AG04449 (cell line): Measurements from ENCODE around the gene CCM2.

Experiments used
- CTCF ChIA-PET: fragments of 350-600 bp; formaldehyde crosslinking; extraction: SDS; loops from one replicate; lab custom pipeline; 2021; ENCODE audit warnings: antibody characterized with exemption; lab: Yijun Ruan, JAX
- POLR2A ChIA-PET: fragments of 400-600, 350-600 bp; formaldehyde crosslinking; extraction: SDS; loops from one replicate; lab custom pipeline; 2020; ENCODE audit warnings: antibody characterized with exemption, inconsistent platforms; lab: Yijun Ruan, JAX
- DNase-seq: peaks from one replicate; pipeline ENCODE4 v3.0.0-alpha.2; 2010; ENCODE audit warnings: low read depth, low spot score
- H3K4me3 ChIP-seq: 2 replicates; pipeline ENCODE4 v1.5.1; 2011; ENCODE audit warnings: low read depth, mild to moderate bottlenecking, control low read depth, low read length
- TF ChIP-seq, protein P1 (sequence below): IDR thresholded peaks from one replicate; pipeline ENCODE4 v1.5.1; 2011; ENCODE audit warnings: mild to moderate bottlenecking, moderate library complexity, low read length, control low read depth, inconsistent platforms; ENCODE audit not compliant: insufficient read depth; ENCODE audit errors: missing control alignments

CCM2 gene

DNA sequence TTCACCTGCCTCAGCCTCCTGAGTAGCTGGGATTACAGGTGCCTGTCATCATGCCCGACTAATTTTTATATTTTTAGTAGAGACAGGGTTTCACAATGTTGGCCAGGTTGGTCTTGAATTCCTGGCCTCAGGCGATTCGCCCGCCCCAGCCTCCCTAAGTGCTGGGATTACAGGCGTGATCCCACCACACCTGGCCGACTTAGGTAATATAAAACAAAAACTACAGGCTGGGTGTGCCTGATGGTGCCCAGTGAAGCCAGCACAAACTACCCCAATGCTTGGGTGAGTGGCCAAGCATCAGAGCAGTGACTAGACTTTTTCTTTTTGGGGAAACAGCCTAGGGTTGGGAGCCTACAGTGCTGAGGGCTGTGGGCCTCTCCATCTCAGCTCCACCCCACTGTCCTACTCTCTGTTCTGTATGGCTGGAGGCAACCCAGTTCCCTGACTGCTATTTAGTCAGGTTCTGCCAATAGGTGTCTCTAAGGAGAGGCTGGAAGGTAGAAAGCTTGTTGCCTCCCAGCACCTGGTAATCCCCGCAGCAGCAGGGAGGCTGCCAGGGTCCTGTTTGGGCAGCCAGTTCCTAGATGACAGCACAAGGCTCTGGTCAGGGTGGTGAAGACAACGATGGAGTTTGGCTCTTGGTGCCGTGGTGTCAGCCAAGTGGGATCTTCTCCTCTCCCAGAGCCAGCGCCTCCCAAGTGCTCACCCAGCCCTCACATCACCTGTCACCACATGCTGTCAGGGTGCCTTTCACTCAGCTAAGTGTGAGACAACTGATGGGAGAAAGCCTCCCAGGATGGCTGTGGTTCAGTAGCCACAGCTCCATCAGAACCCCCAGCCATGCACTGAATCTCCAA lies 99.2 kb downstream of the CCM2 start:
- H3K4me3 ChIP-seq = no peak overlapping the region
- TF ChIP-seq, protein P1, sequence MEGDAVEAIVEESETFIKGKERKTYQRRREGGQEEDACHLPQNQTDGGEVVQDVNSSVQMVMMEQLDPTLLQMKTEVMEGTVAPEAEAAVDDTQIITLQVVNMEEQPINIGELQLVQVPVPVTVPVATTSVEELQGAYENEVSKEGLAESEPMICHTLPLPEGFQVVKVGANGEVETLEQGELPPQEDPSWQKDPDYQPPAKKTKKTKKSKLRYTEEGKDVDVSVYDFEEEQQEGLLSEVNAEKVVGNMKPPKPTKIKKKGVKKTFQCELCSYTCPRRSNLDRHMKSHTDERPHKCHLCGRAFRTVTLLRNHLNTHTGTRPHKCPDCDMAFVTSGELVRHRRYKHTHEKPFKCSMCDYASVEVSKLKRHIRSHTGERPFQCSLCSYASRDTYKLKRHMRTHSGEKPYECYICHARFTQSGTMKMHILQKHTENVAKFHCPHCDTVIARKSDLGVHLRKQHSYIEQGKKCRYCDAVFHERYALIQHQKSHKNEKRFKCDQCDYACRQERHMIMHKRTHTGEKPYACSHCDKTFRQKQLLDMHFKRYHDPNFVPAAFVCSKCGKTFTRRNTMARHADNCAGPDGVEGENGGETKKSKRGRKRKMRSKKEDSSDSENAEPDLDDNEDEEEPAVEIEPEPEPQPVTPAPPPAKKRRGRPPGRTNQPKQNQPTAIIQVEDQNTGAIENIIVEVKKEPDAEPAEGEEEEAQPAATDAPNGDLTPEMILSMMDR = no peak
- no peak for DNase-seq
- ChIA-PET POLR2A (no interaction called here), CTCF (no interaction called here)

DNA sequence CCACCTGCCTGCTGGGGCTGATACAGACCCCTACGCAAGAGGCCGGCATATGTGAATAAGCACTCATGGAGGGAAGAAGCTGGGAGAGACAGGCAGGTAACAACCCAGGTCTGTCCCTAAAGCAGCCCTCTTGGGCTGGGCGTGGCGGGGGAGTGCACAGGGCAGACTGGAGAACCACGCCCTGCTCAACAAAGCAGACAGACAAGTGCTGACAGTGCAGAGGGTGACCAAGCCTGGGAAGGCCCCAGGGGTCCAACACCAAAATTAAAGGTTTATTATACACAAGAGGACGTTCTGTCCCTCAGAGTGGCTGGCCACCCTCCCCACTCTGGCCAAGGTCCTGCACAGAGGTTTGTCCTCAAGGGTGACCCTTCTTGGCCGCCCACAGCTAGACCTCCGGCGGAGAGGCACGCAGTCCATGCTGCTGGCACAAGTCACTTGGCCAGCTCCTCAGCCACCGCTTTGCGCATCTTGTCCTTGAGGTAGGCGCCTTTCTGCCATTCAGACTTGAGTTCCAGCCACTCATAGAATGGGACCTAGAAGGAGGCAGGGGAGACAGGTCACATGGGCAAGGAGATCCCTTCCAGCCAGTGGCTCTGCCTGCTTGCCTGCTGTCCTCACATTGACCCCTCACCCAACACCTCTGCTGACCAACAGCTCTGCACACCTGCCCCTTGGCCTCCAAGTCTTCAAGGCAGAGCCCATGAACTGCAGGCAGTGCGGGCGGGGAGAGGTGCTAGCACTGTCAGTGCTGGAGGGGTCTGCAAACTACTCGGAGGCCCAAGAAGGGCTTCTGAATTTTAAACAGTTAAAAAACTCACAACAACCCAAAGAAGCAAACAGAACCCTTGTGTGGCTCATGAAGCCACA lies 100.1 kb downstream of the CCM2 start:
- TF ChIP-seq, protein P1 = no peak
- ChIA-PET CTCF (no interaction called here), POLR2A (no interaction called here)
- no peak for DNase-seq
- H3K4me3 ChIP-seq = no peak overlapping the region

DNA sequence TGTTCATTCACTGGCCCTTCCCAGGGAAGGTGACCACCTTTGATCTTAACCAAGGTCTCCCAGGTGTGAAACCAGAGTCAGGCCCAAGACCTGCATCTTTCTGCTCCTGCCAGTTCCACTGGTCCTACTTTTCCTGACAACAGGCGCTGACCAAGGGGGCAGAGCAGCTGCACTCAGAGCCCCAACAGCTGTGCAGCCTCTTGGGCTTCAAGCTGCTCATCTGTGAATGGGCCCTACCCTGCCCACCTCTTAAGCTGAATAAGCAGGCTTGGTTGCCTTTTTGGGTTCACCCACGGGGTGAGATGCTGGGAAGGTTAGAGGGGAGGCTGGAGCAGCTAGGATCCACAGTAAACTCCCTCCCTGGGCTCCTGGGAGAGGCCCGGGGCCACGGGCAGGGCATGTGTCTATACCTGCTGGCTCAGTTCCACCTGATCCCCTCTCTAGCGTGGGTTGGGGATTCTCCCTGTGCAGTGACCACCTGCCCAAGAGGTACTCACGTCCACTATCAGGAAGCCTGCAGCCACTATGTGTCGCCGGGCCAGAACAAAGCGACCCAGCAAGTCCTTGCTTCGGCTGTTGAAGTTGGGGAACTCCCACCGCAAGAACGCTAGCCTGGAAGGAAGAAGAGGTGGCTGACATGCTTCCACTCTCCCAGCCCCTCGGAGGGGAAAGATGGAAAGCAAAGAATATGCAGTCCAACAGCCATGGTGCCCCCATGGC lies 100.9 kb downstream of the CCM2 start:
- CTCF ChIA-PET = no interaction called here
- TF ChIP-seq, protein P1 = no peak
- POLR2A ChIA-PET = no interaction called here
- H3K4me3 ChIP-seq = no peak overlapping the region
- DNase-seq = no peak

DNA sequence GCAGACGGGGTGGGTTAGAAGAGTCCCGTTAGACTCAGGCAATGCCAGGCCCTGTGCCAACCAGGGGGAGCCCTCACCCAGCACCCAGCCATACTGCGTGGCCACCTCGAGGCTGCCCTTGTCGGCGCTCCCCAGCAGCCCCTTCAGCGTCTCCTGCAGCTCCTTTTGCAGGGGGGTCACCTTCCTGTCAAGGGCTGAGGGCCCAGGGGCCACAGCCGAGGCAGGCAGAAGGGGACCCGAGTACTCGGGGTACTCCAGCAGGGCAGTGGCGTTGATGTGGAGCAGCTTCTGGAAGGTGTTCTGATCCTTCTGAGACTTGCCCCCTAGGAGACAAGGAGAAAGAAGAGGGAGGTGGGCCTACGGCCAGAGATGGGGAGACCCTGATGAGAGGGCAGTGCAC lies 101.7 kb downstream of the CCM2 start:
- no peak for DNase-seq
- H3K4me3 ChIP-seq = no peak overlapping the region
- CTCF ChIA-PET = no interaction called here
- TF ChIP-seq, protein P1 = no peak
- POLR2A ChIA-PET = no interaction called here

DNA sequence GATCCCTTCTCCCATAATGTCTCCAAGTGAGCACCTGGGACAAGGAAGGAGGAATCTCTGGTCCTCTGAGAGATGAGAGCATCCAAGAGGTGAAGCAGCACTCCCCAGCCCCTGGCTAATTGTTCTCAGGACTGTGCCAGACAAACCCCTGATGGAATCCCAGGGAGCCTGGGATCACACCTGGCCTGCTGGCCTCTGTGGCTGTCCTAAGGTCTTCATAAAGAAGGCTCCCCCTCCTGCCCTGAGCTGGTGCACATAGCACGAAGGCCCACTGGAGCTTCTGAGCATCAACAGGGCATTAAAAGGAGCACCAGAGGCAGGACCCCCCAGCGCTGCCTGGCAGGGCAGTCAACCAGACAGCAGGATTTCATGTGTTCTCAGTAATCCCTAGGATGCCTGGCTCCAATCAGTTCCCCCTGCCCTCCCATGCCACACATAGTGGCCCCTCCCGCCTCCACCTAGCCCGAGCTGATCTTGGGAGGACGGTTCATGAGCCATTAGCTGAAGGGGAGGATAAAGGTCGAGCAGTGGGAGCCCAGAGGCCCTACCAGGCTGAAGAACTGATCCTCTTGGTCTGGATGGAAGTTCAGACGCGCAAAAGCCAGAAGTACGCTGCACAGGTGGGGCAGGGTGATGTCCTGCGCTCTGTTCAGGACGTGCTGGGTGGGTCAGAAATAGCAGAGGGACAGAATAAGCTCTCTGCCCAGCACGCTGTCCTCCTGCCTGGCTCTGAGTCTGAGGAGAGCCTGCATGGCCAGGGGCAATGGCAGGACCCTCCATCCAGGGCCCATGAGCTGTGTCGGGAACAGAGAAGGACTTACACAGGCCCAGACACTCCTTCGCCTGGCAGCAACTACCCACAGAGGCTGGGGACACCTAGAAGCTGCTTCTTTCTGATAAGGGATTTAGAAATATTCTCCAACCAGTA lies 103.0 kb downstream of the CCM2 start:
- TF ChIP-seq, protein P1 = no peak
- H3K4me3 ChIP-seq = no peak overlapping the region
- no peak for DNase-seq
- ChIA-PET POLR2A (no interaction called here), CTCF (interaction anchor here (0.5 kb wide), 1 partner anchor 1617 kb away, joined by 3 read pairs; no protein-coding TSS in a partner anchor)
